HG03159 (cell line): ENCODE measurements around the gene ZNF407.

ENCODE experiments used
- ATAC-seq: cut with Tn5 transposase; IDR thresholded peaks from one replicate; pipeline ENCODE4 v1.9.1; 2021; ENCODE audit warnings: mild to moderate bottlenecking, moderate library complexity; ENCODE audit not compliant: unreplicated experiment

The ZNF407 gene

DNA sequence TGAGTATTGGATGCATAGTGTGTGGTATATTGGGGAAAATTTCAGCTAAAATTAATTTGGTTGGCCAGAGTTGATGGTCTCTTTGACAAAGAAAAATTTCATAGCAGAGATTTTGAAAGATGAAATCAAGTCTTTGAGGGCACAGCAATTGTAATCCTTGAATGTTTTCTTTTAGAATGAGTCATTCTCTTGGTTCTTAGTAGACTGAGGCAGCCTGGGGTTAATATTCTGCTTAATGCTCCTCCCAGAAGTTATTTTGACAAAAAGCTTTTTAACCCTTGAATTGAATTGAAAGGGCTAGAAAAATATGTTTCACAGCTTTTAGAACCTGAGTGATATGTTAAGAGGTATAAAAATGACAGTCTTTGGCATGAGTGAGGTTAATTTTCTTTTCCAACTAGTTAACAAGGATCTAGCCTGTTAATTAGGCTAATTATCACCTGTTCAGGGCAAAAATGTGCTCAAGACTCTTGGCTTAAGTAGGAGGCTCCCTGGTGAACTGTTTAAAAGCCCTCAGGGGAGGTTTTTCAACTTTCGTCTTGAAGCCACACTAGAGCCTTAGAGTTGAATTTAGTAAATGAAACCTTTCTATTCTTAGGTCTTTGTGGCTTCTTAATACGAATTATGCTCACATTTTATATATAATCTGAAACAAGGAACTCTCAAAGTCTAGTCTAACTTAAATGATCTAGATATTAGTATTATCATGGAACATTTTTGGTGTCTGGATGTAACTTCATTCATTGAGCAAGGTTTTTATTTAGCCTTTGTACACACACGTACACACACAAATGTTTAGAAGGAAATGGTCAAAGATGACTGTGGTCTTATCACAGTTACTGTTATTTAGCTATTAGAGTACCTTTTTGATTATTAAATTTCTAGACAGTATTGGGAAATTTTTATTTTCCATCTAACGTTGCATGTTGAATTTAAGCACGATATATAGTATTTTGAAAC lies 272.5 kb downstream of the ZNF407 start:
- peak; percentile 84 for ATAC-seq

DNA sequence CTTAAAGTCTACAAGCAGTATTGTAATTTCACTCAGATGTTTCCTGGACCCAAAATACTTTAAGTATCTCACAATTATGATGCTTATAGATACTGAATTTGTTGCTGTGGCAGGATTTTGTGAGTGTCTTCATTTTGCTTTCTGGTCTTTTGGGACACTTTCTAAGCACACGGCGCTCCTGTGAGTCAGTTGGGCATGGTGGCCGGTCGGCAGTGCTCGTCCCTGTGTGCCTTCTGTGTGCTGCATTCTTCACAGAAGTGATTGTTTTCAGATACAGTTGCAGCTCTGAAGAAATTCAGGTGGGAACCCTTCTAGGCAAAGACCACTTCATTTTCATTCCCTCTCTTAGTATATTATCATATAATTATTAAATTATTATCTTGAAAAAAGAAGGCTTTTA lies 273.3 kb downstream of the ZNF407 start:
- ATAC-seq = no peak

DNA sequence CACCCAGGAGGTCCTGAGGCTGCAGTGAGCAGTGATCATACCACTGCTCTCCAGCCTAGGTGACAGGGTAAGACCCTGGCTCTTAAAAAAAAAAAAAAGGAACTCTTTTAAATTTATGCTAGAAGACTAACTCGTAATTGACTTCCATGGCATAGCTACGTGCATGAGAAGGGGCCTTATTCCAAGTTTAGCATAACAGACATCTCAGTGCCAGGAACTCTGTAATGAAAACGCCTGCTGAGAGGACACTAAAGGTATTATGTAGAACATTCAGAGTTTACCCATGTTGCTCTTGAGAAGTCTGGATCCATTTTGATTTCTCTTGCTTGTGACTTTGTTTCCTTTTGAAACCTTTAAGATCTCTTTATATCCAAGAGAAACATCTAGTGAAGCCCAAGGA lies 276.0 kb downstream of the ZNF407 start:
- no peak for ATAC-seq

DNA sequence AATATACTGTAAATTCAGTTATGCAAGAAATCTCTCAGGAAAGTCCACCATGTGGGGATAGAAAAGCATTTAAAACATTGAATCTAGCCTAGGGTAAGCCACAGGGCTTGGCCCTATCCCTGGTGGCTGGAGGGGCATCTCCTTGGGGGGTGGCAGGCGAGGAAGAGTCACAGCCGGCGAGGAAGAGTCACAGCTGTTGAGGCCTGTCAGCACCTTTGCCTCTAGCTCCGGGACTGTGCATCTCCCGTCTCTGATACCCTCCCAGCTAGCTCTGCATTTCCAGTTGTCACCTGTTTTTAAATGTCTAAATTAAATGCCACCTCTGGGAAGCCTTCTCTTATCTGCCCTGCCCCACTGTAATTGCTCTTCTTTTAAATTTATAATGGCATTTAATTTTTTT lies 276.7 kb downstream of the ZNF407 start:
- no peak for ATAC-seq

DNA sequence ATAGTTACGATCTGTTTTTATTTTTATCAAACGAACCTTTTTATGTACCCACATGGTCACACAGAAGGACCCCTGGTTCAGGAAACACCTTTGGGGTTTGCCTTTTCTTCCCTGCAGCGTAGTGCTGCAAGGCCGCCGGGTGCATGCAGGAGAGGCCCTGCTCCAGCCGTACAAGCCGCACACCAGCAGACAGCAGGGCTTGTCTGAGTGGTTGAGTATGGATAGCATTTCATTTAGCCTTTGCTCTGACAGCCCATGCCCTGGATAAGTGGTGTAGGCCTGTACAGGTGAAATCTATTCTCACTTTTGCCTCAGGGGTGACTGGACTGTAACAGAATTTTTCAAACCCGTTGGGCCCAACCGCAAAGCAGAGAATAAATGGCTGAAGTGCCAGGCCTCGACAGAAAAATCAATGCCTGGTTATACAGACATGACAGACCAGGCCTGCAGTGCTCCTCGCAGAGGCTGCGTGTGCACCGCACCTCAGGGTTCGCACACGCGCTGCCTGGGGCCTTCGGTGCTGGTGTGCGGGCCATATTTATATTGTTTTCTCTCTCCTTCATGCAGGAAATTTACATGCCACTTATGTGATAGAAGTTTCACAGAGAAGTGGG lies 279.1 kb downstream of the ZNF407 start:
- ATAC-seq = no peak

DNA sequence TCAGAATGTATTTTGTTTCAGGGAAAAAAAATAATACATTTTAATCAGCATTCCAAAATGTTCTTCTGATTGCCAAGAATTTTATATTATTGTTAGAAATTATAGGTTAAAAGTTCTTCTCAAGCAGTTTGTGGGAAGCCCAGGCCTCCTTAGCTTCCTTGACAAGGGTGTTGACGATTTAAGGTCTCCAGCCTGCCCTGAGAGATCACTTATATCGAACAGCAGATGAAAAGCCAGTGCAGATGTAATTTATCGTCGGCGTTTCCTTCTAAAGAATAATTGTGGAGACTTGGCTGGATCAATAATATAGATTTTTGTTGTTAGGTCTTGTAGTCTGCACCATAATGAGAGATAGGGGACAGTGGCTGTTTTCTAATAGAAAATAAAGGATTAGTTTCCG lies 280.6 kb downstream of the ZNF407 start:
- ATAC-seq = no peak

DNA sequence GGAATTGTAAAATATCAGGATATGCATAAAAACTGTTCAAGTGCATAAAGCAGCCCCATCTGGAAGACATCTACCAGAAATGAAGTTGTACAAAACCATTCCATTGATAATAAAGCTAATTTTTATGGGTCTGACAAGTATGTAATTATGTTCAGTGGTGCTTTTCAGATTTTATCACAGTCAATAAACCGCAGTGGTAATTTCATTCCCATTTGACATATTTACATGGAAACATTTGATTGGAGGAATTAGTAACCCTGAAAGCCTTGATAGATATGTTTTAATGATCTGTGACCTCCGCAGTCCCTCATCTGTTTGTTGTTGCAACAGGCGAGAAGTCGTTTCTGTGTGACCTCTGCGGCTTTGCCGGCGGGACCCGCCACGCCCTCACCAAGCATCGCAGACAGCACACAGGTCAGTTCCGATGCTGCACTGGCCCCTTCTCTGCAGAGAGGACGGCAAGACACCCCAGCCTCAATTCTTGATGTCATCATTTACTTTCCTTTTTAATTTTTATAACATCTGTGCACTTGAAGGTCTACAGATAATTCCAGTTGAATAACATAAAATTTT lies 283.1 kb downstream of the ZNF407 start:
- ATAC-seq = no peak

DNA sequence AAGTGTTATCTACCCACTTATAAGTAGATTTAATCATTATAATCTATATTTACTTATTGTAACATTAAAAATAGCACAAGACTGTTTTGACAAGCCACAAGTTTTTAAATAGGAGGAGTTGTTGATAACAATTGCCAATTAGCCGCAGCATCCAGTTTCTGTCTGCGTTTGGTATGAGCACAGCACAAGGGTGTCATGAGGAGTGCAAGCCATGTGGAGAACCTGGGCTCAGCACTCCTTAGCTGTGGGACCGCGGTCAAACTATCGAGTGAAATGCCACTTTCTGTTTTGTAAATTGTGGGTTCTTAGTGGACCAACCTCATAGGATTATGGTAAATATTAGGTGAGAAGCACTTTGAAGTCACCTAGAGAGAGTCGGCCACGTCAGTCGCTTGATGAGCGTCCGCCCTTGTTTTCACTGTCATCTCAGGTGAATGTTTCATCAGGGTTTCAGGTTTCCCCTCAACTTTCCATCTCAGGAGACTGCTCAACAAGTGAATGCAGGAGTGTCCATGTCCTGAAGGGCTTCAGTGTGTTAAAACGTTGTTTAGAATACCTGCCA lies 294.5 kb downstream of the ZNF407 start:
- no peak for ATAC-seq

DNA sequence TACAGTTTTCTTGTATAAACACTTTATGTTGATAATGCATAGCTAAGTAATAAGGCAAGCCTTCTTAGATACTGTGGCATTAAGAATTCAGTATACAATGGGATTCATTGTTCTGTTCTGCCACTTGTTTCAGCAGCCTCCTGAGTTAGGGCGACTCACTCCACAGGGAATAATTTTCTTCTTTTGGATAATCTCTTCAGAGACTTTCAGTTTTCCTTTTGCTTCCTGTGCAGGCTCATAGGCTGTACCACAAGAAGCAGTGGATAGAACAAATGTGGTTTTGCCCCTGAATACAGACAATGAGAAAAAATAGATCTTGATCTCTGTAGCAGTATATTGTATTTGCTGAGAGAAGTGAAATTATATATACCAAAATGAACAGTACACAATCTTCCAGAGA lies 298.0 kb downstream of the ZNF407 start:
- no peak for ATAC-seq

DNA sequence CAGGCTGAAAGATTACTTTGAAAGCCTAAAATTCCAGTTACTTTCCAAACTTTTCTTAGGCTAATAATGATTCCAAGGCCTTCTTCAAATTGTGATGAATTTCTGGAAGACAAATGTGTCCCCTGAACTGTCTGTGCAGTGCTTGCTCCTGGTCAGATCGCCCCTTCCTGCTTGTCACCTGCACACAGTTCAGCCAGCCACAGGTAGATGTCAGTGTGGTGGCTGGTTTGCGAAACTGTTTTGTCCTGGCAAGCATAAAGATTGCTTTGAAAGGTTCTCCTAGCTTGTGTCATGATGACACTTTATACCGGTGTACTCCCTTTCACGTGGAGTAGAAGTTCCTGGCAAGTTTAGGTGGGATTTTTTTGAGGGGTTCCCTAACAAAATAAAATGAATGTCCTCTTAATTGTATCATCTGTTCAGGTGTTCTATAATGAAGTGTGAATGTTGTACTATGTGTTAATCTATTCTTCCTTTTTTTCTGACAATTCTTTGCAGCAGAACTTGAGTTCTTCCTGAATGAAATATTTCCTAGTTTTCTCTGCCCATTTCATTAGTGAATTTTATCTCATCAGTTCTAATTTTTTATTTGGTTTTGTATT lies 298.8 kb downstream of the ZNF407 start:
- ATAC-seq = peak; percentile 82

DNA sequence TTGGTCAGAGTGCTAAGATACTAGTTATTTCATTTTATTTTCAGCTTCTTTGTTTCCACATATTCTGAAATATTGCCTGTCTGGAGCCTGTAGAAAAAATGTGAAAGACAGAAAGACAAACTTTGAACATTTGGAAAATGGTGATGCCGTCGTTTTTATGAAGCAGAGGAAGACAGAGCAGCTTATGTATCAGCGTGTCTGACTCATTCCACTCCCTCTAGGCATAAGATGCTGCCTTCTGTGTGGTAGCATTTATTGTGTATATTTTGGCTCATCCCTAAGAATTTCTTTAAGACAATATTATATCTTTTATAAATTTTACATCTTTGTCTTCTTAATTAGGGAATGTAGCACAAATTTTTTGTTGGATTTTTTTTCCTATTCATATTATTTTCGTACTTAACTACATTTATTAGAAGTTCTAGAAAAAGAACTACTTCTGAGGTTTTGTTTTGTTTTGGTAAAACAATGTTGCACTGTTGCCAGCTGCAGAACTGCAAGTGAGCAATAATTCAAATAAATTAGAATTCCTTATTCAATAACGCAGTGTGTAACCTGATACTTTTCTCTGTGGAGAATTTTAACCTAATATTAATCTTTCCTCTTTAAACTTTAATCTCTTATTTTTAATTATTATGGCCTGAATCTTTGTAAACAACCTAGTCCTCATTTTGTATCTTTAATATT lies 300.4 kb downstream of the ZNF407 start:
- ATAC-seq = no peak

DNA sequence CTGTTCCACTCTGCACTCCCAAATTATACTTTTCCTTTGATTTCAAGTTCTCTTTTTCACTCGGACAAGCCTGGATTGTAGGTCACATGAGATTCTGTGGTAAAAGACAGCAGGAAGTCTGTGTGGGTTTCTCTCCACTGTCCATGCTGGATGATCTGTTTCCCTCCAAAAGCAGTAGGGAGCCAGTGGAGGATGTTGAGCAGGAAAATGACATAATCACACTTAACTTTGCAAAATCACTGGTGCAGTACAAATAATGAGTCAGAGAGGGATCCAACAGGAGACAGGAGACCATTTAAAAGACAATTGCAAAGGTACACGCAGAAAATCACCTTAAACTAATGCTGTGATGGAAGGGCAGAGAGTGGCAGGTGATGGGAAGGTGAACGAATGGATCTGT lies 301.3 kb downstream of the ZNF407 start:
- no peak for ATAC-seq

DNA sequence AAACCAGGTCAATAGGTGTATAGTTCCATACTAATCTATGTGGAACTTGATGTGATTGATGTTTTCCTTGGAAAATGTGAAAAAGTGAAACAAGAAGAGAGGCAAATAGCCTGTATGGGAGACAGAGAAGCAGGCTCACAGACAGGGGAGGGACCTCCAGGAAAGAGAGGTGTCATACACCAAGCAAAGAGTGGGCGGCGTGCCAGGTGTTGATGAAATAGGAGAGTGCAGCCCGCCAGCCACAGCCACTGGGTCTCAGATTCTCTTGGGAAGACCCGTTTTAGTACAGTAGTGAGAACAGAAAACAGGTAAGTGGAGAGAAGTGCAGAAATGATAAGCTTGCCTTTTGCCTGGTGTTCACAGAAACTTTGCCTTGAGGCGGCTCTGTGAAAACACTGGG lies 301.9 kb downstream of the ZNF407 start:
- ATAC-seq = no peak

DNA sequence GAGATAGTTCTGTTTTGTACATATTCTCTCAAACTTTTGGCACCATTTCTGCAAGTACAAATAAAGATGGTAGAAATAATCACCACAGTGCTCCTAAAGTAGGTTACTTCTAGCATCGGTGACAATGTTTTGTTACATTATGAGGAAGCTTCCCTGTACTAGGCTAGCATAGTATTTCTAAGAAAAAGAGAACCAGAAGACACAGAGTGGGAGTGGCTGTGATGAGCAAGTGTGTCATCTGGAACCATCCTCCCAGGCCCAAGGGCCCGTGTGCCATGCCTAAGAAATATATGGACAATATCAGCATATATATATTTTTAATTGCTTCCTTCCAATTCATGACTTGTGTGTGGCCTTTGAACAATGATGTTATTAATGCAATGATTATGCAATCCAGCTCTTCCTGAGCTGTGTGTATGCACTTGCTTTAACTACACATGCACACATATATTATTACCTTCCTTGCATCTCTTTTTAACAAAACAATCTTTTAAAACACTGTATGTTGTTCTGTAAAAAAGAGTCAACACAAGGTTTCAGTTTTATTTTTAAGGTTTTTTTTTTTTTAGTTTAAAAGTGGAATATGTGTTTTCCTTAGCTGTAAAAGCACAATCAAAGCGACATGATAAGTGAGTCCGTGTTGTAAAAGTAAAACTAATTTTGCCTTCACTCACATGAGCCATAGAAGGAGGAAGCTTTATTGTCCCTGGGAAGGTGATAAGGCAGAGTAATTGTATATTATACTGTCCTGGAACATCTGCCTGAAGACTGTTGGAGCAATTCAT lies 303.9 kb downstream of the ZNF407 start:
- ATAC-seq = no peak

DNA sequence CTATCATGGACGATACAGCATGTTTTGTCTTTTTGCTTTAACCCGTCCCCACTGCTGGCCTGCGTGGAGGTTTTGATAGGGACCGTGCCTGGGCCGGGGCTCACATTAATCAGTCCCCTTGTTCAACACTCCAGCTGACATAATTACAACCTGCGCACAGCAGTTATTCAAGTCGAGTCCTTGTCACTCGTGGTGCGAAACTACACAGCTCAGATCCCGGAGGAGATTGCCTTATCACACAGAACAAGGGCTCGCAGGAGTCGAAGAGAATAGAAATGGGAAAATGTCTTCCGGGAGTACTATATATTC lies 304.4 kb downstream of the ZNF407 start:
- ATAC-seq = no peak

DNA sequence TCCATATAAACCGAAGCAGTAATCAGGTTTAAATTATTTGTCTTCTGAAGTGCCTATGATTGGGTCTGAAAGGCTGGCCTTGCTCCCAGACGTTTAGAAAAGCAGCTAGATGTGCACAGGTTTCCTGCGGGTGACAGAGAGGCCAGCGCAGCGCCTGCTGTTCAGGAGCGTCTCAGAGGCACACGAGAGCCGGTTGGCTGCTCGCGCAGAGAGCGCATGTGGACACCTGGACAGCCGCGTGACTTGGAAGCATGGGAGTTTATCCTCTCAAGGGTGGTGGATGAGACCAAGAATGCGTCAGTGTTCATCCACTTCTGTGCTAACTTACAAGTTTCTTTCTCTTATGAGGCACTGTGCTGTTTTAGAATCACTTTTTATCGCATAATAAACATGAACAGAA lies 307.6 kb downstream of the ZNF407 start:
- no peak for ATAC-seq

DNA sequence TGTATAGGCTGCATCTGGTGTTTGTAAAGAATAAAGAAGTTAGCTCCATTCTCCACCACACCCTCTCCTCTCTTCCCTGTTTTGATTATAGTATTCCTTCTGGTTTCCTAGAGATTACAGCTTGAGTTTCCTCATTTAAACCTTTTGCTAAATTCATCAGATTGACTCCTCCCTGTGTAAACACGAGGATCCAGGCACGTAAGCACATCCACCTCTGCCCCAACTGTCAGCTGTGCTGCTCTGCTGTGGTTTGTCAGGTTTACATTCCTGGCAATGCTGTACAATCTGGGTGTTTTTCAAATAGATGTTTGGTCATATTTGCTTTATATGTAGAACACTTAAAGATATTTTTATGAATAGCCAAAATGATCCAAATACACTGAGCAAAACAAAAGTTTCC lies 308.5 kb downstream of the ZNF407 start:
- no peak for ATAC-seq

DNA sequence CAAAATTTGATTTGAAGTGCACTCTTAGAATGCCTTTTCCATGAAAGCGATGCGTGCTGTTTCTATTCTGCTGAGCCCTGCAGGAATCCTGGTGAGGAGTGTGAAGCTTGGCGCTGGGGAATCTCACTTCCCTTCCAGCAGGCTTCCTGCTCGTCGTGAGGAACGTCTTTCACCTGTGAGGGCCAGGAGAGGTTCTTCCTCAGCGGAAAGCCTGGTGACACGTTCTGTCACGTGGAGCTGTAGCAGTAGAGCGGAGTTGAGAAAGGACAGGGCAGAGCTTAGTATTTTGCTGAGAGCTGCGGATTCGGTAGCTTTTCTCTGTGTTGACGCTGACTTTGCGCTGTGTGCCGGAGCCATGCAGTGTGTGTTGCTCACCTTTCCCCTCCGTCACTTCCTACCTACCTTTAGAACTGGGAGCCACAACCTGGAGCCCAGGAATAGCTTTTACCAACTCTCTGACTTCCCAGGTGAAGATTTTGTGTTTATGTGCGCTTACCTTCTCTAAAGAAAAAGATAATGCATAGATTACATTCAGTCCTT lies 316.5 kb downstream of the ZNF407 start:
- ATAC-seq = no peak

DNA sequence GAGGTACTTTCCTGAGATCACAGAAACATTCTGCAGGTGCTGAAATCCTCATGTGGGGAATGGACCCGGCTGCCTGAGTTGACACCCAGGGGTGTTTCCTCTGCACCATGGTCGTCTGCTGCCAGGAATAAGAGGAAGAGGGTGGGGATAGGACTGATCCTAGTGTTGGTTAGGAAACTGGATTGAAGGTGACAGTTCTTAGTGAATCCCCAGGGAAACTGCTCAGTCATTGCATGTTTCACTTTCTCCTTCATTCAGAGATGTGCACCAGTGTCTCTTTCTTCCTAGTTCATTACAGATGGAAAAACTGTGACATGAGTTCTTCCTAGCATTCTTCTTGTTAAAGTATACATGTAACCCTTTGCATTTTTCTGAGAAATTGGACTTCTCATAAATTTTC lies 317.0 kb downstream of the ZNF407 start:
- no peak for ATAC-seq
